Stimulated activated CD4-positive, alpha-beta T cell treated with anti-CD3 and anti-CD28 coated beads, TNF-alpha, amount 100 ng/mL, for 1 hour (primary cell): ENCODE data around the gene SLC25A48.

Experiments used
- DNase-seq, 3 donors: peaks; one replicate each; pipeline ENCODE4 v3.0.0-alpha.2; 2020; ENCODE audit warnings: low read depth in 3 of 3, low spot score in 1 of 3

Gene SLC25A48

GRCh38 chr5:135834639-135835529, at the start of gene SLC25A48:
TSS of gene SLC25A48 (plus strand) at chr5:135834663. CDS start at chr5:135834848, 185 bp downstream.
- no peak for DNase-seq

- DNase-seq, result no peak
These were observed 33.8 kb upstream of the SLC25A48 start for GRCh38 chr5:135800656-135801055.

GRCh38 chr5:135810188-135810943, 24.1 kb upstream of the SLC25A48 start:
- DNase-seq, result no peak

GRCh38 chr5:135811007-135811406, 23.5 kb upstream of the SLC25A48 start:
- DNase-seq, result no peak

- no peak for DNase-seq
These were observed 20.7 kb upstream of the SLC25A48 start for GRCh38 chr5:135813758-135814157.

- DNase-seq, result no peak
These were observed 20.1 kb upstream of the SLC25A48 start for GRCh38 chr5:135814316-135814715.

- no peak for DNase-seq
These were observed 19.7 kb upstream of the SLC25A48 start for GRCh38 chr5:135814812-135815211.

- DNase-seq, result no peak
These were observed 13.2 kb upstream of the SLC25A48 start for GRCh38 chr5:135821061-135821801.

GRCh38 chr5:135821802-135822201, 12.7 kb upstream of the SLC25A48 start:
- DNase-seq, result no peak

GRCh38 chr5:135822286-135822685, 12.2 kb upstream of the SLC25A48 start:
- DNase-seq, result no peak

- no peak for DNase-seq
These were observed 11.5 kb upstream of the SLC25A48 start for GRCh38 chr5:135822959-135823358.

- DNase-seq, result no peak
These were observed 10.6 kb upstream of the SLC25A48 start for GRCh38 chr5:135823881-135824280.

- no peak for DNase-seq
These were observed 9.9 kb upstream of the SLC25A48 start for GRCh38 chr5:135824541-135825041.

- no peak for DNase-seq
These were observed 8.9 kb upstream of the SLC25A48 start for GRCh38 chr5:135825373-135826220.

- DNase-seq, result no peak
These were observed 8.3 kb upstream of the SLC25A48 start for GRCh38 chr5:135826221-135826525.

- no peak for DNase-seq
These were observed 7.3 kb upstream of the SLC25A48 start for GRCh38 chr5:135826994-135827671.

- no peak for DNase-seq
These were observed 6.3 kb upstream of the SLC25A48 start for GRCh38 chr5:135827965-135828781.

- DNase-seq, result no peak
These were observed 5.7 kb upstream of the SLC25A48 start for GRCh38 chr5:135828782-135829127.

GRCh38 chr5:135829179-135829578, 5.3 kb upstream of the SLC25A48 start:
- DNase-seq, result no peak
